Measurements from ENCODE around the gene MPDZ. TPM values are rescaled to one million over a fixed set of nuclear protein-coding genes. Genes with fewer than 3 reads are reported as not detected.

Gene MPDZ
- total RNA-seq, 1 donor from 2014 or later, result 97.0 TPM

DNA sequence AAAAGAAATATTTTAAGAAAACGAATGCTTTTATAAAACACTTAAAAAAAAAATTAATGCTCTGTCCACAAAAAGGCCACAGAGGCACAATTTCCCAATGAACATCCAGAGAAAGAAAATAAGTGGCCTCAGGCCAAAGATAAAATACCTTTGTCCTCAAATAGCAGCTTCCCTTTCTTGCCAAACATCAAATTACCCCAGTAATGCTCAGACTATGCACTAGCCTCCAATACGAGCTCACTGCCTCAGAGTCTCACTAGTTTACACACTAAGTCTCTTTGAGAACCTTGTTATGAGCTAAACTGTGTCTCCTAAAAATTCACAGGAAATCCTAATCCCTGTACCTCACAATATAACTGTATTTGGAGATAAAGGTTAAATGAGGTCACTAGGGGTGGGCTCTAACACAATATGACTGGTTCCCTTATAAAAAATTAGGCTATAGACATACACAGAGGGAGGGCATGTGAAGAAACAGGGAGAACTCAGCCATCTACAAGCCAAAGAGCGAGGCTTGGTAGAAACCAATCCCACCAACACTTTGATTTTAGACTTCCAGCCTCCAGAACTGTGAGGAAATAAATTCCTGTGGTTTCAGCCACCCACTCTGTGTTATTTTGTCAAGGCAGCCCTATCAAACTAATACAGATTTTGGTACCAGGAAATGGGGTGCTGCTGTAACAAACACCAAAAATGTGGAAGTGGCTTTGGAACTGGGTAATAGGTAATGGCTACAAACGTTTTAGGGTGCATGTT is 4.4 kb downstream of the MPDZ start:
- Mint-ChIP-seq H3K4me1 (ENCODE audit: unreplicated experiment) (peaks cover 45% of the 10 kb centered on the region), H3K36me3 (ENCODE audit: low read depth, unreplicated experiment) (peaks cover 9% of the 10 kb centered on the region), H3K27ac (ENCODE audit: unreplicated experiment) (peak overlapping the region; percentile 93), H3K27me3 (ENCODE audit: unreplicated experiment) (peaks cover 9% of the 10 kb centered on the region), H3K4me3 (ENCODE audit: unreplicated experiment) (no peak overlapping the region), H3K9me3 (ENCODE audit: unreplicated experiment) (no peaks in the 10 kb centered on the region)
- TF ChIP-seq, protein P1, sequence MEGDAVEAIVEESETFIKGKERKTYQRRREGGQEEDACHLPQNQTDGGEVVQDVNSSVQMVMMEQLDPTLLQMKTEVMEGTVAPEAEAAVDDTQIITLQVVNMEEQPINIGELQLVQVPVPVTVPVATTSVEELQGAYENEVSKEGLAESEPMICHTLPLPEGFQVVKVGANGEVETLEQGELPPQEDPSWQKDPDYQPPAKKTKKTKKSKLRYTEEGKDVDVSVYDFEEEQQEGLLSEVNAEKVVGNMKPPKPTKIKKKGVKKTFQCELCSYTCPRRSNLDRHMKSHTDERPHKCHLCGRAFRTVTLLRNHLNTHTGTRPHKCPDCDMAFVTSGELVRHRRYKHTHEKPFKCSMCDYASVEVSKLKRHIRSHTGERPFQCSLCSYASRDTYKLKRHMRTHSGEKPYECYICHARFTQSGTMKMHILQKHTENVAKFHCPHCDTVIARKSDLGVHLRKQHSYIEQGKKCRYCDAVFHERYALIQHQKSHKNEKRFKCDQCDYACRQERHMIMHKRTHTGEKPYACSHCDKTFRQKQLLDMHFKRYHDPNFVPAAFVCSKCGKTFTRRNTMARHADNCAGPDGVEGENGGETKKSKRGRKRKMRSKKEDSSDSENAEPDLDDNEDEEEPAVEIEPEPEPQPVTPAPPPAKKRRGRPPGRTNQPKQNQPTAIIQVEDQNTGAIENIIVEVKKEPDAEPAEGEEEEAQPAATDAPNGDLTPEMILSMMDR (IDR thresholded peaks at IDR 0.05; ENCODE audit: unreplicated experiment), result no peak
- no peak for DNase-seq (ENCODE audit: low spot score)

DNA sequence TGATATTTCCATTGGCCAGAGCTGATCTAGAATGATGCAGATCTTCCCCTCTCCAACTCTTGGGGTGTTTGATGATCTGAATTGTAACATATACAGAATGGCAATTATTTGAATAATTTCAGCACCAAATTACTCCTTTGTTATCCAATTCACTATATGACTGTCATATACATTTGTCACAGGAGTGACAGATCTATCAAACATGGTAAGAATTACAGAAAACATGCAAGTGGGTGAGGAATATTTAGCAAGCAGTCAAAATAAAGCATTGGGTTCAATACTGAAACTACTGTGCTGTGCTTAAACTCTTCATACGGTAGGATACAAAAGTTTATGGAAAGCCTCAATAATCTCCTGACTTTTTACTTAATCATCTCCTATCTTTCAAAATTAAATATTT is 8.8 kb downstream of the MPDZ start:
- Mint-ChIP-seq H3K9me3 (ENCODE audit: unreplicated experiment) (no peaks in the 10 kb centered on the region), H3K4me1 (ENCODE audit: unreplicated experiment) (peaks cover 66% of the 10 kb centered on the region), H3K27me3 (ENCODE audit: unreplicated experiment) (no peaks in the 10 kb centered on the region), H3K4me3 (ENCODE audit: unreplicated experiment) (no peak overlapping the region), H3K36me3 (ENCODE audit: low read depth, unreplicated experiment) (peaks cover 3% of the 10 kb centered on the region), H3K27ac (ENCODE audit: unreplicated experiment) (no peak overlapping the region)
- TF ChIP-seq, protein P1 (IDR thresholded peaks at IDR 0.05; ENCODE audit: unreplicated experiment), result no peak
- no peak for DNase-seq (ENCODE audit: low spot score)

DNA sequence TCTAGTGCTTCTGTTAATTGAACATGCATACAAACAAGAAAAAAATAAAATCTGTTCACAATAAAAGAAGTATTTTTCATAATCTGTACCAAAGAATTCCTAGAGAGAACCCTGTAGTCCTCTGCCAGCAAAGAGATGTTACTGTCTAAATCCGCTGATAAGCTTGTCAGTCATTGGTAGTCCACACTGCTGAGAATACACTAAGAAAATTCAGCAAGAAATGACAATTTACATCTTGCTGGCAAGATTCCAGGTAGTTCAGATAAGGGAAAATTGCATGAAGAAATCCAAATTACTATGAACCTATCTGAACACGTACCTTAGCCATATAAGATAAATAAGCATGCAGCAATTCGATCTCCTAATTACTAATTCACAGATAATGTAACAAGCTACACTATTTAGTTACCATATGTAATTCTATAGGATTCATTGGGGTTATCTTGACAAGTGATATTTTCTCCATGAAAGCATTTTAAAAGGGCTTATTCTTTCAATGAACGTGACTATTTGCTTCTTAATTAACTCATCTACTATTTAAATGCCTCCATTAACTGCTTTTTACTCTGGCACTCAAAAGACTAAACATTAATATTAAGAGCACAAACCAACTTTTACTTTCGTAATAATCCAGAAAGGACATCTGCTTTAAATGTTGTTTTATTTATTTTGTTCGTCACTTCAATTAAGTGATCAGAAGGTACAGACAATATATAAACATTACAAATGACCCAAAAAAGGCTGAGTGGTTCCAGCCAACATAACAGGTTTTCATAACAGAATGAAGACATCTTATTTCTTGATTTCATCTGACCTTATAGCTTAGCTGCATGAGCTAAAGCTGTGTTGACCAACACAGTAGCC is 9.7 kb downstream of the MPDZ start:
- TF ChIP-seq, protein P1 (IDR thresholded peaks at IDR 0.05; ENCODE audit: unreplicated experiment), result no peak
- Mint-ChIP-seq H3K4me1 (ENCODE audit: unreplicated experiment) (peaks cover 66% of the 10 kb centered on the region), H3K27ac (ENCODE audit: unreplicated experiment) (peak overlapping the region; percentile 59), H3K9me3 (ENCODE audit: unreplicated experiment) (no peaks in the 10 kb centered on the region), H3K36me3 (ENCODE audit: low read depth, unreplicated experiment) (peaks cover 5% of the 10 kb centered on the region), H3K4me3 (ENCODE audit: unreplicated experiment) (no peak overlapping the region), H3K27me3 (ENCODE audit: unreplicated experiment) (no peaks in the 10 kb centered on the region)
- no peak for DNase-seq (ENCODE audit: low spot score)

DNA sequence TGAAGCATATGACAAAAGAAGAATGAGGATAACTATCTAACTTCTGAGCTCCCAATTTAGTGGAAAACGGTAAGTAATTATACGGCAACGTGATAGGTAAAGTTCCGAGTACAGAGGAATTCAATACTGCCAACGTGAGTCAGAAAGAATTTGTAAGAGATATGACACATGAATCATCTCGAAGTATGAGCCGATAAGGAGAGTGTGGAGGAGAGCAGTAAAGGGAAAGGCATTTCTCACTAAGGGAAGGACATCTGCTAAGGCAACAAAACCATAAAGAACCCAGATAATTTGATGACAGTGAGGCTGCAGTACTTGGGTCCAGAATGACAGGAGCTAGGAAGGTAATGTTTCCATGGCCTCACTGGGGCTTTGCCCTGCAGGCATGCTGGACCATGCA is 11.0 kb downstream of the MPDZ start:
- TF ChIP-seq, protein P1 (IDR thresholded peaks at IDR 0.05; ENCODE audit: unreplicated experiment), result no peak
- Mint-ChIP-seq H3K36me3 (ENCODE audit: low read depth, unreplicated experiment) (peaks cover 5% of the 10 kb centered on the region), H3K27ac (ENCODE audit: unreplicated experiment) (peak overlapping the region; percentile 59), H3K27me3 (ENCODE audit: unreplicated experiment) (no peaks in the 10 kb centered on the region), H3K9me3 (ENCODE audit: unreplicated experiment) (no peaks in the 10 kb centered on the region), H3K4me3 (ENCODE audit: unreplicated experiment) (peak overlapping the region; percentile 20), H3K4me1 (ENCODE audit: unreplicated experiment) (peaks cover 65% of the 10 kb centered on the region)
- DNase-seq (ENCODE audit: low spot score), result no peak

DNA sequence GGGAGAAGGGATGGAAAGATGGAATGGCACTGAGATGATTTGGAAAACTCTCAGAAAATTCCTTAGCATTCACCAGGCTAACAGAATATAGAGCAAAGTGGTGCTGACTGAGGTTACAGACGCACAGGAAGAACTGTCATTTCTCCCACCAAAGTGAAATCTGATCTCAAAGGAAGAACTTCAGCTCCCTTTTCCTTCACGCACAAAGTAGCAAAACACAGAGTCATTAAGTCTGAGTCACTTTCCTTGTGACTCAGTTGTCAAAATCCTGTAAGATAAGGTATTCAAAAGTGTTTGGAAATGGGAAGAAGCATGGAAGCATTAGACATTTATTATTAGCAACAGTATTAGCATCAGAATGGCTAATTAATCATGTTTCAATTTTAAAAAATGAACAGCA is 11.7 kb downstream of the MPDZ start:
- Mint-ChIP-seq H3K4me3 (ENCODE audit: unreplicated experiment) (no peak overlapping the region), H3K4me1 (ENCODE audit: unreplicated experiment) (peaks cover 65% of the 10 kb centered on the region), H3K27ac (ENCODE audit: unreplicated experiment) (peak overlapping the region; percentile 78)

More for the DNA sequence above, 11.7 kb downstream of the MPDZ start:
- H3K36me3 Mint-ChIP-seq (ENCODE audit: low read depth, unreplicated experiment), result peaks cover 5% of the 10 kb centered on the region
- no peaks in the 10 kb centered on the region for H3K27me3 Mint-ChIP-seq (ENCODE audit: unreplicated experiment)
- no peaks in the 10 kb centered on the region for H3K9me3 Mint-ChIP-seq (ENCODE audit: unreplicated experiment)
- no peak for DNase-seq (ENCODE audit: low spot score)
- TF ChIP-seq, protein P1 (IDR thresholded peaks at IDR 0.05; ENCODE audit: unreplicated experiment), result no peak
